NK-92 (cell line): Measurements from ENCODE around the gene TIMP3.

Experiments
- DNase-seq: peaks from one replicate; lab custom pipeline; 2025; ENCODE audit not compliant: unreplicated experiment; lab: John Stamatoyannopoulos, UW

The TIMP3 gene

DNA sequence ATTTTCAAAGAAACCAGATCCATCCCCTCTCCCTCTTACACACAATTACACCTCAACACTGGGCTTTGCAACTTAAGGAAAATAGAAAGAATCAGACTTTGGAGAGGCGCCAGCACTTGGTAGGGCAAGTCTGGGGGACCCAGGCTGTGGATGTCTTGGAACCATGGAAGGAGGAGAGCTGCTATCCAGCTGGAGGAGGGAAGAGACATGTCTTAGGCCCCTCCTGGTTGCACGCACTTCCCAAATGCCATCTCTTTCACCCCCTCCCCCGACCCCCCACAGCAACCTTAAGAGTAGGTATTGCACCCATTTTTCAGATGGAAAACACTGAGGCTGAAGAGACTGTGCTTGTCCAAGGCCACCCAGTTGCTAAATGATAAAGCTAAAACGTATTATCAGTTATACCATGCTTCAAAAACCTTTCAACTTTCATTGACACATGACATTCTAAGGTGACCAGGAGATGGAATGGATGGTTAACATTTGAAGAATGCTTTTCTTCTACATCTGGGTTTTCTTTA, 3.9 kb downstream of the TIMP3 start:
- no peak for DNase-seq

GRCh38 chr22:32806296-32806695, 4.8 kb downstream of the TIMP3 start:
- DNase-seq: no peak

DNA sequence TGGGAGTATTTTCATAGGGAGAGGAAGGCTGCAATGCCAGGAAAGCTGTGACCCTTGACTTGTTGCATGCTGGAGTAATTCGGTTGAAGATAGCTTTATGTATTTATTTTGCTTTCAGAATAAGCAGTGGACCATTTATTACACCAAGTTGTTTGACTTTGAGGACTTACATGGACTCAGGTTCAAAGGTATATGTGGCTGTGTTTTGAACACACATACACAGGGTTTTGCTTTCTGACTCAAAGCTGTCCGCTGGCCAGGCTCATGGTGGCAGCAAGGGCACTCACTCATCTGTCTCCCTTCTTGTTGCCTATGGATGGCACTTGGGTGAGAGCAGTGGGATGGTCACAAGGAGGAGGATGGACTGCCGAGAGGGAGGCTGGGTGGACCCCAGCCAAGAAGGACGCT, 6.5 kb downstream of the TIMP3 start:
- no peak for DNase-seq

GRCh38 chr22:32809786-32810554, 8.5 kb downstream of the TIMP3 start:
- no peak for DNase-seq

DNA sequence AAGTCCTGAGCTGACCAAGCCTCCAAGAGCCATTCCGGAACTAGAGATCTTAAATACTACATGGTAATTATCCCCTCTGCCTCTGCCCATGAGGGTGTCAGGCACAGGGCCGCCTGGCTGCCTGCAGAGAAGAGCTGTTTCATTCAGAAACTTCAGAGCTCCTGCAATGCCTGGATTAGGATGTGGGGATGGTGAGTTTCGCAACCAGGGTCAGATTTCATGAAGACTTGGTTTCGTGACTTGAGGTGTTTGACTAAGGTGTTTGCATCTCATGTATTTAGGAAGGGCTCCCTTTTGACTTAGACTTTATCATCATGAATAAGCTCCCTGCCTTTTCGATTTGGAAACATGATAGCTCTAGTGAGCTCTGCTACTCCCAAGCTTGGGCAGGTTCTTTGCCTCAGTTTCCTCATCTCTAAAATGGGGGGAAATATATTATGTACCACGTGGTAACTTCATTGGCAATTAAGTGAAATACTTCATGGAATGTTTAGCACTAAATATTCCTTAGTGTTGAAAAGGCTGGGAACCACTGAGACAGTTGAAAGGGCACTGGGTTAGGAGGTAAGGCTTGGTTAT, 9.1 kb downstream of the TIMP3 start:
- no peak for DNase-seq

DNA sequence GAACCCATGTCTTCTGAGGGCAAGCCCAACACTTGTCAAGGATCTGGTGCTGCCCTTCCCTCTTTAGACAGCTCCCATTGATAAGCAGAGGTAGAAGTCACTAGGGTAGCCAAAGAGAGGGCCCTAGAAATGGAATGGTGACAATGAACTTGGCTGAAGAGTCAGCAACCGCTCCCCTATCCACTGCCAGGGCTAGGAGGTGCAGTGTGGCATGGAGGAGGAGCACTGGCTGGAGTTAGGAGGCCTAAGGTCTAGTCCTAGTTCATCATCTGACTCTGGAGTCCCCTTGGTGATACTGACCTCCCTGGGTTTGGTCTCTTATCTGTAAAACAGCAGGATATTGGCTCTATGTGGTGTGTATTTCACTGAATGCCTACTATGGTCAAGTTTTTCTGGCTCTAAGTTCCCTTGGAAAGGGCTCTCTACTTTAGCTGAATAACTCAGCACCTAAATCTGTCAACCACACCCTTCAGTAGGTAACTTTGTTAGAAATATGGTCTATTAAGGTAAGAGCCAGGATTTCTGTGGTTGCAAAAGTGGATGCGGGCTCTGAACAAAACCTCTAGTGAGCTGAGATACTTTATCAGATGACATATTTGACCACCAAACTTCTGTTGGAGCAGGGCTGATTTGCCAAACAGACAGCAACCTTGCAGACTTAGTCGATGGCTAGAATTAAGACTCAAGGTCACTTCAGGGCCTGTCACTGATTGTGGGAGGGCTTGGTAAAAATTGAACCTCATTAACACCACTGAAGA, 10.5 kb downstream of the TIMP3 start:
- no peak for DNase-seq

DNA sequence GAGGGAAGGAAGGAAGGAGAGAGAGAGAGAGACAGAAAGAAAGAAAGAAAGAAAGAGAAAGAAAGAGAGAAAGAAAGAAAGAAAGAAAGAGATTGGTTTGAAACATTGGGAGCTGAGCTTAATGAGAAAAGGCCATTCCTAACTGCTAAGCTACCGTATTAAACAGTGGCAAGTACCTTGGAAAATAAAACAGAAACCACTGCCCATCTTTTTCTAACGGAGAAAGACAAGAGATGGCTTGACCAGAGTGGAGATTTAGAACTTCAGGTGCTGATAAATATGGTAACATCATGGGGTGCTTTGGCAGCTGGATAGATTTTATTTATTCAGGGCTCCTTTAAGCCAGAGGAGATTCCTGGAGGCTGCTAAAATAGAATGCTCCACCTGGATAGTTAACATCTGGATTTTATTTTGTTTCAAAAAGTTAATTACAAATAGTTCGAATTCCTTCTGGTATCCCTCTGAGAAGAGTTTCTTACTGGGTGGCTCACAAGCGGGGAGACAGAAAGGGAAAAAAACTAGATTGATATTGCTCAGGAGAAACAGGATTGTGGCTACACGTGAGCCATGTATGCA, 12.9 kb downstream of the TIMP3 start:
- DNase-seq: no peak

DNA sequence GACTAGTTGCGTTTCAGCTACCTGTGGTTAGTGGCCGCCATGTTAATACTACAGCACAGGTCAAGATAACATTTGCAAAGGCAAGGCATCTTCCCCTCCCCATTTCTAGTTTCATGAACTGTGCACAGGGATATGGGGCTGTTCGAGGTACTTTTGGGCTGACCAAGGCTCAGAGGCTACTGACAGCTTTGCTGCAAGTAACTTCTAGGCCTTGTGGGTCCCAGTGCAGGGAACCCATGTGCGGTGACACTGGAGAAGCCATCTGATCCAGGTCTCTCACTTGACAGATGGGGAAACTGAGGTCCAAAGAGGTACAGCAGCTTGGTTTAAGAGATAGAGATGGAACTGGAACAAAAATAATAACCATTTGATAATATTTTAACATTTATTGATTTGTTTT, 13.6 kb downstream of the TIMP3 start:
- no peak for DNase-seq

- no peak for DNase-seq
These were observed 14.4 kb downstream of the TIMP3 start for GRCh38 chr22:32815943-32816342.

DNA sequence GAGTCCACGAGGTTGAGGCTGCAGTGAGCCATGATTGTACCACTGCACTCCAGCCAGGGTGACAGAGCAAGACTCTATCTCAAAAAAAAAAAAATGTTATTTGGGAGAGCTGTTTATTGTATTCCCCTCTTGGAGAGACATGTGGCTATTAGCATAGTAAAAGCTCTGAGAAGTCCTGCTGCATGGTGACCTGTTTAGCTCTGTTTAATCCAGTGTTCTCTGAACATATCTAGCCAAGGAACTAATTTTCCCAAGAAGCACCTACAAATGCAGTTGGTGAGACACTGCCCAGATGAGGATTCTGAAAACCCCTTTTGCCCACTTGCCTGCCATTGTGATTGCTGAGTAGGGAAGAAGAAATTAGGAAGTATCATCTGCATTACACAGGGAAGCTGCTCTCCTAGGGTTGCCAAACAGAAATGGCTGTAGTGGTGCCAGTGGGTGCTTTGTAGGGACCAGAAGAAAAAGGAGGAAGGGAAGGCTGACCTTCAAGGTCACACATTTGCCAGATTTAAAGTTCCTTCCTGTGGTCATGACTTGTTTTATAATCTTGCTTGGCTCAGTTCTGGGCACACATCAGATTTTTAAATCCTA, 15.7 kb downstream of the TIMP3 start:
- DNase-seq: no peak

DNA sequence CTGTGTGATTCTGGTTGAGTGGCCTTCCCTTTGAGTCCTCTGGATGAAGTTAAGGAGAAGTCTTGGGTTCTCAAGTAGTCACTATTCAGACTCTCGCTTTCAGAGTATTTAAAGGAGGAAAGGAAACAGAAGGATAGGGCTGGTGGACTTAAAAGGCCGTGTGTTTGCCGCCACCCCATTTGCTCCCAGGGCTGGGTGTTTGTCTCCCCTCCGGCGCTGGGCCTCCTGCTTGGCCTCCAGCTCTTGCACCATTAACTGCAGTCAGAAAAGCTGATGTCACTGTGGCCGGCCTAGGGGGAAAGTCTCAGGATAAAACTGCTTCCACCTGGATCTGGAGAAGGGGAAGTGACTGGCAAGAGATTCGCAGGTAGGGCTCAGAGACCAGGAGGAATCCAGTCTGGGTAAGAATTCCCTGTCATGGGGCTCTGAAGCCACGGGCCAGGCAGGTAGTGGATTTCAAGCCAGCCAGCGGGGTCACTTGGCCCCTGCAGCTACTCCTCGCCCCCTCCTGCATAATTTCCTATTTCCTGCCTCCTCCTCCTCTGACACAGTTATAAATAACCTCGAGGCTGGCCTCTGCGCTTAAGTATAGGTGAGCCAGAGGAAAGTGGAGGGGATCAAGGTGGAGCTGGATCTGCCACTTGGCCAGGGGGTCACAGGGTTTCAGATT, 17.1 kb downstream of the TIMP3 start:
- DNase-seq: no peak

GRCh38 chr22:32819120-32819519, 17.6 kb downstream of the TIMP3 start:
- no peak for DNase-seq

- DNase-seq: no peak
These were observed 18.9 kb downstream of the TIMP3 start for GRCh38 chr22:32820131-32821119.

- no peak for DNase-seq
These were observed 20.8 kb downstream of the TIMP3 start for GRCh38 chr22:32822179-32822877.

DNA sequence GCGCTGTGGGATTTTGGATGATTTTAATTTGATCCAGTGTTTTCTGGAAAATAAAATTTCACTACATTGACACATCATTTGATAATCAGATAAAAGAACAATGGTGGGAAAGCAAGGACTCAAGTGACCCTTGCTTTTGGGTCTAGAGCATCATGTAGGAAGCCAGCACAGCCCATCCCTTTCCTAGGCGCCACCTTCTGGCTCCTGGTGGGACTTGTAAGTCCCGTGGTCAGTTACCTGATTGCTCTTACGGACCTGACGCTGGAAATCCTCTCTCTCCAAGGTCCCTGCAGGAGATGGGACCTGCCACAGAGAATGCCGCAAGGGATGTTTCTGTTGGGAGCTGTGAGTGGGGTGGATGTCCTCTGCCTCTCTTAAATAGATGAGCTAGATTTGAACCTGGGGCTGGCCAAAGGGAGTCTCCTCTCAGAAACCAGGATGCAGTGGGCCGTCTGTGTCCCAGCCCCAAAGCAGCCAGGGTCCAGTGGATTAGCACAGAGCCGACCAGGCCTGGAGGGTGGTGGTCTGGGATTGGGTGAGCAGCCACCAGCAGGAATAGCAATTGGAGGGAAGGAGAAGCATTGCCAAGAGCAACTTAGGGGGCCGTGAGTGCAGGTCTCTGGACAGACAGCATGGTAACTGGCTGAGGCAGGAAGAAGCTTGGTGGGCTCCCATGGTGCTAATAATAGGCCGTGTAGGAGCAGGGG, 21.7 kb downstream of the TIMP3 start:
- no peak for DNase-seq

DNA sequence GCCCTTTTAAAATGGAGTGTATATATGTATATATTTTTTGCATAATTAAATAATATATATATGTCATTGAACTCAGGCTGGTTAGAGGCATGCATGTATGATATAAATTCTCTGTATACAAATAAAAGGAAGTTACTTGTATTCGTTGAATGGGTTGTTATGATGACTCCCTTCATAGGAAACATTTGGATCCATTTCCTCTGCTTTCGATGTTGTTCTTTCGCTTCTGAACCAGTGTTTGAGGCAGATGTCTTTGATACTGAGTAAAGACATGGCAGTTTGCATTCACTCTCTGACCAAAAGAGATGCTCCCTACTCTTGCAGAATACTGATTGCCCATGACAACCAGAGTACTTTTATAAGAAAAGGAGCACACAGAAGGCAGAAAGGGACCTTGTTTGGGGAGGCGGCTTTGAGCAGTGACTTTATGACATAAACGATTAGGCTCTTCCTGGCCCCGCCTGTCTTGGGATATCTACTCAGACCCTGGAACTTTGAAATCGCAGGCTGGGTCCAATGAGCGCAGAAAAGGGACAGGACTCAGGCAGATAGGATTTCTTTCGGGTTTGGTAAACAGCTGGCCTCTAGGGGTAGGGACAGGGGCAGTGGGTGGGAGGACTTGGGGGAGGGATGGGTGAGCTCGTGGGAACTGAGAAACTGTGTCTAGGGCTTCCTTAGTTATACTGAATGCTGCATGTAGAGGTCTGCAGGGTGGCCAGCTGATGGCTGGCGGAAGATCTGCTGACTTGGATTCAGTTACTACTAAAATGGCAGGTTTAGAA, 23.2 kb downstream of the TIMP3 start:
- no peak for DNase-seq

- DNase-seq: no peak
These were observed 25.0 kb downstream of the TIMP3 start for GRCh38 chr22:32826537-32826936.
